ENCODE measurements around the gene PTPRQ. TPM values are rescaled to one million over a fixed set of nuclear protein-coding genes. Genes with fewer than 3 reads are reported as not detected.

Gene PTPRQ
- total RNA-seq, 1 experiment from 2014 or later = not detected

DNA sequence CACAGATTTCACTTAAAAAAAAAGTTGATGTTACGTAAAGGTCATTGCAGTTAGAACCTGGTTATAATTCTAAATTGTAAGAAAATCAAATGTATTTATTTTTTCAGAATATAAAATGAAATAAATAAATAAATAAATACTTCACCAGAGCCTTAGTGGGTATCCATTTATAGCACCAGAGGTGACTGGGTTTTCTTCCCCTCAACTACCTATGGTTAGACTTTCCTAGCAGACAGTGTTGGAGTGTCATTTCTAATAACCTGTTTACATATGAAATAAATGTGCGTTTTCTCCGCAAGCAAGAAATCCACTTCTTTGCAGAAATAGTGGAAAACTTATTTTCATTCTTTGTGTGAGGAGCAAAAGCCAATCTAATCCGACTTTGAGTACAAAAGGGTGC, 269.4 kb downstream of the PTPRQ start:
- no peaks in the 10 kb centered on the region for H3K27me3 ChIP-seq (ENCODE audit: control insufficient read depth, insufficient read depth, low read length)
- H3K36me3 ChIP-seq (ENCODE audit: control insufficient read depth, insufficient read depth, low read length) = no peaks in the 10 kb centered on the region
- ChIA-PET POLR2A (no interaction called here), CTCF (no interaction called here)
- H3K9me3 ChIP-seq (ENCODE audit: control insufficient read depth, insufficient read depth, low read depth, low read length) = no peaks in the 10 kb centered on the region
- no peak for ATAC-seq
- in situ Hi-C loops (cut with HindIII; ENCODE audit: low pct_unique_long_range_greater_than_20kb, low sequenced_read_pairs) = no loop called here
- BruUV-seq (replicated peaks) = no TSS peak
- intact Hi-C loops (cut with micrococcal nuclease; ENCODE audit: unreplicated experiment) = no loop called here
- no peak for DNase-seq (ENCODE audit: low read depth, low spot score)
- H3K27ac ChIP-seq (ENCODE audit: low read length) = no peak overlapping the region
- TF ChIP-seq, protein P1, sequence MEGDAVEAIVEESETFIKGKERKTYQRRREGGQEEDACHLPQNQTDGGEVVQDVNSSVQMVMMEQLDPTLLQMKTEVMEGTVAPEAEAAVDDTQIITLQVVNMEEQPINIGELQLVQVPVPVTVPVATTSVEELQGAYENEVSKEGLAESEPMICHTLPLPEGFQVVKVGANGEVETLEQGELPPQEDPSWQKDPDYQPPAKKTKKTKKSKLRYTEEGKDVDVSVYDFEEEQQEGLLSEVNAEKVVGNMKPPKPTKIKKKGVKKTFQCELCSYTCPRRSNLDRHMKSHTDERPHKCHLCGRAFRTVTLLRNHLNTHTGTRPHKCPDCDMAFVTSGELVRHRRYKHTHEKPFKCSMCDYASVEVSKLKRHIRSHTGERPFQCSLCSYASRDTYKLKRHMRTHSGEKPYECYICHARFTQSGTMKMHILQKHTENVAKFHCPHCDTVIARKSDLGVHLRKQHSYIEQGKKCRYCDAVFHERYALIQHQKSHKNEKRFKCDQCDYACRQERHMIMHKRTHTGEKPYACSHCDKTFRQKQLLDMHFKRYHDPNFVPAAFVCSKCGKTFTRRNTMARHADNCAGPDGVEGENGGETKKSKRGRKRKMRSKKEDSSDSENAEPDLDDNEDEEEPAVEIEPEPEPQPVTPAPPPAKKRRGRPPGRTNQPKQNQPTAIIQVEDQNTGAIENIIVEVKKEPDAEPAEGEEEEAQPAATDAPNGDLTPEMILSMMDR (IDR thresholded peaks at IDR 0.05) = no peak
- TF ChIP-seq POLR2AphosphoS5 (IDR thresholded peaks at IDR 0.05; ENCODE audit: low read depth, low read length) = no peak
- no peak overlapping the region for H3K4me3 ChIP-seq (ENCODE audit: low read depth in 2 of 2, low read length in 2 of 2)
- no peaks in the 10 kb centered on the region; the same call in 1 of the 2 replicates for H3K4me1 ChIP-seq (ENCODE audit: control insufficient read depth, insufficient read depth, low read length)

DNA sequence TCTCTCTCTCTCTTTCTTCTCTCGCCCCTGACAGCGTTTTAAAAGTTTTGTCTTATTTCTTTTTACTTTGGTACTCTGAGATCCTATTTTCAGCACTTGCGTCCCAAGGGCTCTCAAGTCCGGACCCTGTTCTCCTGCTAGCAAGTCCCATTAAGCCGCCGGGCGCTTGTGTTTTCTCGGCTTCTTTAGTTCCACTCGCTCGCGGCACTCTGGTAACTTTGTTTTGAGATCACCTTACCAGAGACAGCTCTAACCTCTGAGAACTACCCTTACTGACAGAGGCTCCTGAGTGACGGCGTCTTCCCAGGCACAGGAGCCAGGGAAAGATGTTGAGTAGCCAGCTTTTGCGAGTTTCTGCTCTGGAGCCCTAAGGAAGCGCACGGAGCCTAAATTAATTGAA, 270.0 kb downstream of the PTPRQ start:
- in situ Hi-C loops (cut with HindIII; ENCODE audit: low pct_unique_long_range_greater_than_20kb, low sequenced_read_pairs) = no loop called here

More for the DNA sequence above, 270.0 kb downstream of the PTPRQ start:
- ATAC-seq (no peak), DNase-seq (ENCODE audit: low read depth, low spot score) (no peak)
- no TSS peak for BruUV-seq (replicated peaks)
- H3K4me3 ChIP-seq (ENCODE audit: low read depth in 2 of 2, low read length in 2 of 2) = no peak overlapping the region
- ChIA-PET POLR2A (no interaction called here), CTCF (no interaction called here)
- intact Hi-C loops (cut with micrococcal nuclease; ENCODE audit: unreplicated experiment) = no loop called here
- H3K27ac ChIP-seq (ENCODE audit: low read length) = no peak overlapping the region
- TF ChIP-seq TCF7L2 (IDR thresholded peaks at IDR 0.05; ENCODE audit: low read depth, low read length) (no peak), POLR2AphosphoS5 (IDR thresholded peaks at IDR 0.05; ENCODE audit: low read depth, low read length) (no peak), SIN3A (IDR thresholded peaks at IDR 0.05; ENCODE audit: borderline replicate concordance, insufficient read depth, low read depth, low read length) (no peak)
- TF ChIP-seq, protein P1 (IDR thresholded peaks at IDR 0.05) = no peak
- TF ChIP-seq, protein P2, sequence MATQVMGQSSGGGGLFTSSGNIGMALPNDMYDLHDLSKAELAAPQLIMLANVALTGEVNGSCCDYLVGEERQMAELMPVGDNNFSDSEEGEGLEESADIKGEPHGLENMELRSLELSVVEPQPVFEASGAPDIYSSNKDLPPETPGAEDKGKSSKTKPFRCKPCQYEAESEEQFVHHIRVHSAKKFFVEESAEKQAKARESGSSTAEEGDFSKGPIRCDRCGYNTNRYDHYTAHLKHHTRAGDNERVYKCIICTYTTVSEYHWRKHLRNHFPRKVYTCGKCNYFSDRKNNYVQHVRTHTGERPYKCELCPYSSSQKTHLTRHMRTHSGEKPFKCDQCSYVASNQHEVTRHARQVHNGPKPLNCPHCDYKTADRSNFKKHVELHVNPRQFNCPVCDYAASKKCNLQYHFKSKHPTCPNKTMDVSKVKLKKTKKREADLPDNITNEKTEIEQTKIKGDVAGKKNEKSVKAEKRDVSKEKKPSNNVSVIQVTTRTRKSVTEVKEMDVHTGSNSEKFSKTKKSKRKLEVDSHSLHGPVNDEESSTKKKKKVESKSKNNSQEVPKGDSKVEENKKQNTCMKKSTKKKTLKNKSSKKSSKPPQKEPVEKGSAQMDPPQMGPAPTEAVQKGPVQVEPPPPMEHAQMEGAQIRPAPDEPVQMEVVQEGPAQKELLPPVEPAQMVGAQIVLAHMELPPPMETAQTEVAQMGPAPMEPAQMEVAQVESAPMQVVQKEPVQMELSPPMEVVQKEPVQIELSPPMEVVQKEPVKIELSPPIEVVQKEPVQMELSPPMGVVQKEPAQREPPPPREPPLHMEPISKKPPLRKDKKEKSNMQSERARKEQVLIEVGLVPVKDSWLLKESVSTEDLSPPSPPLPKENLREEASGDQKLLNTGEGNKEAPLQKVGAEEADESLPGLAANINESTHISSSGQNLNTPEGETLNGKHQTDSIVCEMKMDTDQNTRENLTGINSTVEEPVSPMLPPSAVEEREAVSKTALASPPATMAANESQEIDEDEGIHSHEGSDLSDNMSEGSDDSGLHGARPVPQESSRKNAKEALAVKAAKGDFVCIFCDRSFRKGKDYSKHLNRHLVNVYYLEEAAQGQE (IDR thresholded peaks at IDR 0.05; ENCODE audit: insufficient read depth in 1 of 2, low read depth in 2 of 2, low read length in 1 of 2) = no peak
- no peaks in the 10 kb centered on the region for H3K36me3 ChIP-seq (ENCODE audit: control insufficient read depth, insufficient read depth, low read length)
- no peaks in the 10 kb centered on the region for H3K27me3 ChIP-seq (ENCODE audit: control insufficient read depth, insufficient read depth, low read length)
- H3K4me1 ChIP-seq (ENCODE audit: control insufficient read depth, insufficient read depth, low read length) = no peaks in the 10 kb centered on the region; the same call in 1 of the 2 replicates
- H3K9me3 ChIP-seq (ENCODE audit: control insufficient read depth, insufficient read depth, low read depth, low read length) = no peaks in the 10 kb centered on the region

Measured in Panc1 (cell line).